H1 (cell line): Measurements from ENCODE around the gene ZSCAN16. TPM values are rescaled to one million over a fixed set of nuclear protein-coding genes. Genes with fewer than 3 reads are reported as not detected.

Source experiments
- ASH2L ChIP-seq: fragments of 200-600, 300-600 bp; sonication (generic); IDR thresholded peaks from one replicate; pipeline ENCODE4 v1.7.1; 2017; ENCODE audit warnings: low read length
- BCL11A ChIP-seq, 2 experiments: IDR thresholded peaks; one replicate each; pipeline ENCODE4 v1.6.1; 2011; ENCODE audit warnings: low read depth in 2 of 2, low read length in 2 of 2, mild to moderate bottlenecking in 2 of 2
- BRCA1 ChIP-seq: IDR thresholded peaks from 2 replicates; pipeline ENCODE4 v1.6.1; 2012; ENCODE audit warnings: low read depth, low read length, improper control_type of control experiment
- CBX8 ChIP-seq: fragments of 300-800, 300-1000 bp; sonication (generic); IDR thresholded peaks from 2 replicates; pipeline ENCODE4 v1.7.1; 2016; ENCODE audit warnings: low read depth, low read length, borderline replicate concordance
- CEBPB ChIP-seq: IDR thresholded peaks from 2 replicates; pipeline ENCODE4 v1.6.1; 2012; ENCODE audit warnings: low read depth, low read length
- CHD1 ChIP-seq: IDR thresholded peaks from 2 replicates; pipeline ENCODE4 v1.6.1; 2012; ENCODE audit warnings: low read depth, low read length, improper control_type of control experiment
- CREB1 ChIP-seq: IDR thresholded peaks from 2 replicates; pipeline ENCODE4 v1.6.1; 2012; ENCODE audit warnings: inconsistent platforms
- FOSL1 ChIP-seq: IDR thresholded peaks from 2 replicates; pipeline ENCODE4 v1.6.1; 2011; ENCODE audit warnings: mild to moderate bottlenecking, low read depth, low read length, moderate library complexity; ENCODE audit not compliant: insufficient read depth
- KDM1A ChIP-seq: fragments of 200-600, 300-600 bp; sonication (generic); IDR thresholded peaks from 2 replicates; pipeline ENCODE4 v1.7.1; 2016; ENCODE audit warnings: mild to moderate bottlenecking, low read length, borderline replicate concordance
- KDM4A ChIP-seq: IDR thresholded peaks from one replicate; pipeline ENCODE4 v1.7.1; 2012; ENCODE audit warnings: low read depth, mild to moderate bottlenecking, moderate library complexity, low read length, inconsistent platforms; ENCODE audit not compliant: severe bottlenecking
- MAFK ChIP-seq: IDR thresholded peaks from 2 replicates; pipeline ENCODE4 v1.6.1; 2012; ENCODE audit warnings: low read depth, mild to moderate bottlenecking, improper control_type of control experiment, low read length
- RBBP5 ChIP-seq: IDR thresholded peaks from 2 replicates; pipeline ENCODE4 v1.7.1; 2012; ENCODE audit warnings: low read depth, mild to moderate bottlenecking, inconsistent platforms, low read length, moderate library complexity, borderline replicate concordance
- RFX5 ChIP-seq: IDR thresholded peaks from 2 replicates; pipeline ENCODE4 v1.6.1; 2011; ENCODE audit warnings: low read depth, low read length, improper control_type of control experiment, borderline replicate concordance
- RNF2 ChIP-seq: fragments of 200-900, 300-1000 bp; sonication (generic); IDR thresholded peaks from 2 replicates; pipeline ENCODE4 v1.7.1; 2016; ENCODE audit warnings: borderline replicate concordance, low read depth, mild to moderate bottlenecking, antibody characterized with exemption, low read length; ENCODE audit not compliant: poor library complexity, severe bottlenecking; ENCODE audit errors: missing control alignments
- RXRA ChIP-seq: IDR thresholded peaks from 2 replicates; pipeline ENCODE4 v1.6.1; 2011; ENCODE audit warnings: low read depth, mild to moderate bottlenecking, low read length, moderate library complexity; ENCODE audit not compliant: insufficient read depth
- SAP30 ChIP-seq: fragments of 300-600 bp; sonication (generic); IDR thresholded peaks from 2 replicates; pipeline ENCODE4 v1.7.1; 2012; ENCODE audit warnings: low read length, moderate library complexity, mild to moderate bottlenecking, inconsistent platforms; ENCODE audit not compliant: insufficient read depth, insufficient replicate concordance
- SIRT6 ChIP-seq: IDR thresholded peaks from one replicate; pipeline ENCODE4 v1.7.1; 2012; ENCODE audit warnings: low read length, inconsistent platforms
- SP2 ChIP-seq: IDR thresholded peaks from 2 replicates; pipeline ENCODE4 v1.6.1; 2012; ENCODE audit warnings: mild to moderate bottlenecking, low read length, inconsistent platforms
- SRF ChIP-seq: IDR thresholded peaks from 2 replicates; pipeline ENCODE4 v1.6.1; 2011; ENCODE audit warnings: mild to moderate bottlenecking, low read depth, low read length, moderate library complexity
- TAF1 ChIP-seq: IDR thresholded peaks from 2 replicates; pipeline ENCODE4 v1.6.1; 2011; ENCODE audit warnings: mild to moderate bottlenecking, low read depth, low read length
- polyA plus RNA-seq, 7 experiments: library from polyadenylated mRNA; depleted of rRNA in 3 of 7; stranded (reverse) in 5 of 7; unstranded in 2 of 7; fragments of >200 nt in 5 of 7; fragments of 200-250 nt in 2 of 7; gene quantifications; 1 replicate in 5 of 7; 2 replicates in 1 of 7; 4 replicates in 1 of 7; pipeline versions ENCODE4 v1.2.1 to v1.2.3, GENCODE V29; 2011 to 2013; ENCODE audit warnings: missing spikeins in 2 of 7, mixed read lengths in 2 of 7
- total RNA-seq: library from RNA; stranded (reverse); fragmentation: NEBNext Ultra II Directional; extraction: Animal tissue kit (Norgen Biotek cat#: 25700); gene quantifications from 2 replicates; pipeline ENCODE4 v1.2.1, GENCODE V29; 2021
- TF ChIP-seq, protein P1 (sequence below): IDR thresholded peaks from 2 replicates; pipeline ENCODE4 v1.6.1; 2011; ENCODE audit warnings: low read length, improper control_type of control experiment
- TF ChIP-seq, protein P2 (sequence below): IDR thresholded peaks from 2 replicates; pipeline ENCODE4 v1.6.1; 2012; ENCODE audit warnings: inconsistent platforms
- TF ChIP-seq, protein P3 (sequence below): IDR thresholded peaks from 2 replicates; pipeline ENCODE4 v1.6.1; 2012; ENCODE audit warnings: inconsistent platforms

The ZSCAN16 gene
- total and polyA plus RNA-seq, 2 of the 8 experiments (the other 6 are each of a cell fraction or from before 2014, with no cell fraction given) = 3.6 to 9.4 TPM

DNA sequence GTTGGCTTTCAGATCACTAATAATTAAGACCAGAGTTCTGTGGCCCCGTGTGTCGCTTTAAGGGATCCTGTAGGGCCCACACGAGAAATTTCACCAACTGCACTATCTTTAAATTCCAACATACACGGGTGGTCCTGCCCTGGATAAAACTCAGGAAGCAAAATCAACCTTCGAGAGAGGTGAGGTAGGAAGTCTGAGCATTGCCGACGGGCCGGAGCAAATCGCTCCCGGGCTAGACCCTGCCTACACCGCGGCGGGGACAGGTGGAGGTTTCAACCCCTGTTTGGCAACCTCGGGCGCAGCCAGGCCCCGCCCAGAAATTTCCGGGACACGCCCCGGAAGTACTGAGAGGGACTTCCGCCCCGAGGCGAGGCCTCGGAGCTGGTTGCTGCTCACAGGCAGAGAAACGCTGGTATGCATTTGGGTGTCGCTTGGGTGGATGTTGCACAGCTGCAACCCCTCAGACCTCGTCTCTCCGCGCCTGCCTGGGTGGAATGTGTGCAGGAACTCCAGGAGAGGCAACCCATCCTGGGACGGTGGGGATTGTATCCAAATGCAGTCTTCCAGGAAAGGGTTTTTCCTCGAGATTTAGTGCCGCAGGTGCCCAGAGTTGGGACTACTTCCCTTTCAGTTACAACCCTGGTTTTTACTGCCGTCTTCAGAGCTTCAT lies 37.1 kb downstream of the ZSCAN16 start (continued):
- TF ChIP-seq MAFK (no peak), SAP30 (no peak), CREB1 (no peak), SP2 (no peak), FOSL1 (no peak), CHD1 (no peak), SIRT6 (no peak), CEBPB (peak; percentile 72), KDM4A (peak; percentile 78), KDM1A (no peak), RNF2 (no peak), ASH2L (peak; percentile 40), RBBP5 (no peak), RFX5 (no peak), TAF1 (peak; percentile 83), SRF (no peak), BRCA1 (no peak), BCL11A (IDR thresholded peaks at IDR 0.05; ENCODE audit: low read depth in 2 of 2, low read length in 2 of 2) (no peak), RXRA (no peak), CBX8 (no peak)
- TF ChIP-seq, protein P1, sequence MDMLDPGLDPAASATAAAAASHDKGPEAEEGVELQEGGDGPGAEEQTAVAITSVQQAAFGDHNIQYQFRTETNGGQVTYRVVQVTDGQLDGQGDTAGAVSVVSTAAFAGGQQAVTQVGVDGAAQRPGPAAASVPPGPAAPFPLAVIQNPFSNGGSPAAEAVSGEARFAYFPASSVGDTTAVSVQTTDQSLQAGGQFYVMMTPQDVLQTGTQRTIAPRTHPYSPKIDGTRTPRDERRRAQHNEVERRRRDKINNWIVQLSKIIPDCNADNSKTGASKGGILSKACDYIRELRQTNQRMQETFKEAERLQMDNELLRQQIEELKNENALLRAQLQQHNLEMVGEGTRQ = no peak
- TF ChIP-seq, protein P2, sequence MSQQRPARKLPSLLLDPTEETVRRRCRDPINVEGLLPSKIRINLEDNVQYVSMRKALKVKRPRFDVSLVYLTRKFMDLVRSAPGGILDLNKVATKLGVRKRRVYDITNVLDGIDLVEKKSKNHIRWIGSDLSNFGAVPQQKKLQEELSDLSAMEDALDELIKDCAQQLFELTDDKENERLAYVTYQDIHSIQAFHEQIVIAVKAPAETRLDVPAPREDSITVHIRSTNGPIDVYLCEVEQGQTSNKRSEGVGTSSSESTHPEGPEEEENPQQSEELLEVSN = no peak; the same call in 1 of the 2 replicates
- TF ChIP-seq, protein P3, sequence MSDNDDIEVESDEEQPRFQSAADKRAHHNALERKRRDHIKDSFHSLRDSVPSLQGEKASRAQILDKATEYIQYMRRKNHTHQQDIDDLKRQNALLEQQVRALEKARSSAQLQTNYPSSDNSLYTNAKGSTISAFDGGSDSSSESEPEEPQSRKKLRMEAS = no peak
